Suprapubic skin (tissue), 4 donors: ENCODE results near the gene DOK5. TPM values are rescaled to one million over a fixed set of nuclear protein-coding genes. Genes with fewer than 3 reads are reported as not detected.

Experiments
- DNase-seq, 2 donors: peaks; one replicate each; pipeline ENCODE4 v3.0.0-alpha.2; 2019; ENCODE audit warnings: low spot score in 2 of 2
- H3K27ac ChIP-seq: fragments of 200-600 bp; sonication (generic); one replicate; pipeline ENCODE4 v1.5.1; 2019
- H3K27me3 ChIP-seq: fragments of 200-600 bp; sonication (generic); one replicate; pipeline ENCODE4 v1.5.1; 2019
- H3K36me3 ChIP-seq: fragments of 200-600 bp; sonication (generic); one replicate; pipeline ENCODE4 v1.5.1; 2019
- H3K4me1 ChIP-seq: fragments of 200-600 bp; sonication (generic); one replicate; pipeline ENCODE4 v1.5.1; 2019
- H3K4me3 ChIP-seq: fragments of 200-600 bp; sonication (generic); one replicate; pipeline ENCODE4 v1.5.1; 2019; ENCODE audit warnings: mild to moderate bottlenecking
- H3K9me3 ChIP-seq: fragments of 200-600 bp; sonication (generic); one replicate; pipeline ENCODE4 v1.5.1; 2019
- CTCF ChIP-seq, 2 donors: fragments of 200-600 bp in 1 of 2; fragments of 450-650 bp in 1 of 2; sonication (generic) in 1 of 2; IDR thresholded peaks; one replicate each; pipeline ENCODE4 v1.5.1; 2016 to 2019; ENCODE audit warnings: antibody characterized with exemption in 2 of 2, mild to moderate bottlenecking in 1 of 2, moderate library complexity in 1 of 2
- EP300 ChIP-seq: sonication (generic); formaldehyde crosslinking; IDR thresholded peaks from one replicate; pipeline ENCODE4 v1.6.1; 2017; ENCODE audit warnings: antibody characterized with exemption
- POLR2A ChIP-seq, 2 donors: fragments of 450-650 bp; IDR thresholded peaks; one replicate each; pipeline ENCODE4 v1.6.1; 2017; ENCODE audit warnings: antibody characterized with exemption in 2 of 2, mild to moderate bottlenecking in 2 of 2, moderate library complexity in 2 of 2
- POLR2AphosphoS5 ChIP-seq, 3 donors: sonication (generic); formaldehyde crosslinking; IDR thresholded peaks; one replicate each; pipeline ENCODE4 v1.6.1; 2017; ENCODE audit warnings: antibody characterized with exemption in 3 of 3
- WGBS: methylation state at CpG from one replicate; pipeline ENCODE4 v1.1.5; 2018; 5-methylcytosine and 5-hydroxymethylcytosine counted together
- total RNA-seq, 4 donors: library from RNA; depleted of rRNA; stranded (reverse); fragments of >200 nt; gene quantifications; one replicate each; pipeline ENCODE4 v1.1.0, GENCODE V29; 2016

Gene DOK5
- total RNA-seq, 4 donors from 2014 or later: 0.23 to 1.2 (median 0.89) TPM; not detected in 1

- Histone ChIP-seq H3K4me3 (no peak overlapping the region), H3K36me3 (no peaks in the 10 kb centered on the region), H3K4me1 (peaks cover 2% of the 10 kb centered on the region), H3K9me3 (no peaks in the 10 kb centered on the region), H3K27me3 (peaks cover 3% of the 10 kb centered on the region), H3K27ac (no peak overlapping the region)
- TF ChIP-seq POLR2A (IDR thresholded peaks at IDR 0.05) (no peak), CTCF (IDR thresholded peaks at IDR 0.05) (no peak), POLR2AphosphoS5 (IDR thresholded peaks at IDR 0.05) (no peak), EP300 (no peak)
- no peak for DNase-seq
- WGBS: 56% methylated on average over 1 of the region's 1 CpG
Observed at GRCh38 chr20:54469952-54470351, 5.4 kb upstream of the DOK5 start.

- Histone ChIP-seq H3K4me3 (no peak overlapping the region), H3K9me3 (no peaks in the 10 kb centered on the region), H3K4me1 (peaks cover 9% of the 10 kb centered on the region), H3K27ac (no peak overlapping the region), H3K36me3 (no peaks in the 10 kb centered on the region), H3K27me3 (peaks cover 10% of the 10 kb centered on the region)
- TF ChIP-seq POLR2A (IDR thresholded peaks at IDR 0.05): no peak
- no peak for TF ChIP-seq CTCF (IDR thresholded peaks at IDR 0.05)
- no peak for TF ChIP-seq EP300
- TF ChIP-seq POLR2AphosphoS5 (IDR thresholded peaks at IDR 0.05): no peak
- WGBS: 97% methylated on average over 14 of the region's 15 CpGs
- DNase-seq: no peak
Observed at GRCh38 chr20:54470697-54471096, 4.7 kb upstream of the DOK5 start.

GRCh38 chr20:54472607-54473006 lies 2.8 kb upstream of the DOK5 start:
- peaks cover 20% of the 10 kb centered on the region for H3K4me1 ChIP-seq
- no peaks in the 10 kb centered on the region for H3K9me3 ChIP-seq
- DNase-seq: no peak
- H3K36me3 ChIP-seq: no peaks in the 10 kb centered on the region
- no peak overlapping the region for H3K4me3 ChIP-seq
- peaks cover 30% of the 10 kb centered on the region for H3K27me3 ChIP-seq
- TF ChIP-seq POLR2A (IDR thresholded peaks at IDR 0.05) (no peak), CTCF (IDR thresholded peaks at IDR 0.05) (no peak), POLR2AphosphoS5 (IDR thresholded peaks at IDR 0.05) (no peak), EP300 (no peak)
- no peak overlapping the region for H3K27ac ChIP-seq
- 89% methylated on average over 5 of the region's 5 CpGs for WGBS

GRCh38 chr20:54473340-54473739 lies 2.1 kb upstream of the DOK5 start:
- H3K36me3 ChIP-seq: no peaks in the 10 kb centered on the region
- WGBS: 87% methylated on average over 7 of the region's 7 CpGs

GRCh38 chr20:54474046-54474445 lies 1.3 kb upstream of the DOK5 start:
- peaks cover 20% of the 10 kb centered on the region for H3K4me1 ChIP-seq
- TF ChIP-seq POLR2AphosphoS5 (IDR thresholded peaks at IDR 0.05) (no peak), EP300 (no peak), CTCF (IDR thresholded peaks at IDR 0.05) (no peak), POLR2A (IDR thresholded peaks at IDR 0.05) (no peak)
- H3K9me3 ChIP-seq: no peaks in the 10 kb centered on the region
- DNase-seq: no peak
- H3K27ac ChIP-seq: no peak overlapping the region
- WGBS: 58% methylated on average over 3 of the region's 3 CpGs
- no peak overlapping the region for H3K4me3 ChIP-seq
- H3K36me3 ChIP-seq: no peaks in the 10 kb centered on the region
- peaks cover 40% of the 10 kb centered on the region for H3K27me3 ChIP-seq

More at GRCh38 chr20:54473340-54473739, 2.1 kb upstream of the DOK5 start:
- Histone ChIP-seq H3K27me3 (peaks cover 37% of the 10 kb centered on the region), H3K9me3 (no peaks in the 10 kb centered on the region), H3K4me1 (peaks cover 20% of the 10 kb centered on the region), H3K4me3 (no peak overlapping the region), H3K27ac (no peak overlapping the region)
- TF ChIP-seq POLR2AphosphoS5 (IDR thresholded peaks at IDR 0.05) (no peak), CTCF (IDR thresholded peaks at IDR 0.05) (no peak), POLR2A (IDR thresholded peaks at IDR 0.05) (no peak), EP300 (no peak)
- no peak for DNase-seq
